Activated CD8-positive, alpha-beta memory T cell treated with anti-CD3 and anti-CD28 coated beads for 4 hours (primary cell): ENCODE results near the gene KIAA0319L.
"Not testable (repeated sequence)": the region's sequence is repeated elsewhere in the genome, so short reads cannot be mapped to it uniquely, and the experiment has no call there.

Source experiments
- DNase-seq, 2 donors: peaks; one replicate each; pipeline ENCODE4 v3.0.0-alpha.2; 2020; ENCODE audit warnings: low read depth in 2 of 2

The KIAA0319L gene

DNA sequence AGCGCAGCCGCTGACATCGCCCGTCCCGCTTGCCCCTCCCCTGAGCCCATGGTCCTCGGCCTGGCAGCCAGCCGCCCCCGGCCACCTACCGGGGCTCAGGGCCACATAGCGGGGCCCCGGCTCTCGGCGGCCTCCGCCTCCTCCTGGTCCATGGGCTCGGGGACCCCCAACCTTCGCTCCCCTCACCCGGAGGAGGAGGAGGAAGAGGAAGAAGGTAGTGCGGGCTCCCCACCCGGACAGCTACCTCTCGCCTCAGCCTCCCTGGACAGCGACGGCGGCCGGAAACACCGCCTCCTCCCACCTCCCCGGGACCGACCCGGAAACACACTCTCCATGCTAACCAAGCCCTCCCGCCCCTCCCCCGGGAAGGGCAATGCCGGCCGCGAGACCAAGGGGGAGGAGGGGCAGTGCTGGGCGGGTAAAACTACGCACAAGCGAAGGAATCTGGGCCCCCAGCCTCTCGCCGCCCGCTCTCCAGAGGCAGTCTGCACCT, at the start of gene KIAA0319L:
Gene KIAA0319L, minus strand, starts transcription at position 286 of the 493 bp plus-strand sequence. CDS start 2,912 bp downstream, outside the sequence.
- no peak for DNase-seq

DNA sequence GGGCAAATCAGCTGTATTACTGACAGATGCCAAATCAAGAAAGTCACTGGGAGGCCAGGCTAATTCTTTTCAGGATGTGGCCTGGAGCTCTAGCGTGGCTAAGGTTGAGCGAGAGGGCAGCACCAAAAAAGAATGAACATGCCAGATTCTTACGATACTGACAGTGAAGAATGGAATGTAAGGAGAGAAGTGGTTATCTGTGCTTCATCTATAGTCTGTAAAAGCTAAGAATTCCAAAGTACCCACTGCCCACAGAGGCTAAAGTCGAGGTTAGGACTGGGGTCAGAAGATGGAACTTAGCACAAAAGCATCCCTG, 48.6 kb upstream of the KIAA0319L start:
- no peak for DNase-seq

- no peak for DNase-seq
These were observed 48.1 kb upstream of the KIAA0319L start for GRCh38 chr1:35605071-35605866.

DNA sequence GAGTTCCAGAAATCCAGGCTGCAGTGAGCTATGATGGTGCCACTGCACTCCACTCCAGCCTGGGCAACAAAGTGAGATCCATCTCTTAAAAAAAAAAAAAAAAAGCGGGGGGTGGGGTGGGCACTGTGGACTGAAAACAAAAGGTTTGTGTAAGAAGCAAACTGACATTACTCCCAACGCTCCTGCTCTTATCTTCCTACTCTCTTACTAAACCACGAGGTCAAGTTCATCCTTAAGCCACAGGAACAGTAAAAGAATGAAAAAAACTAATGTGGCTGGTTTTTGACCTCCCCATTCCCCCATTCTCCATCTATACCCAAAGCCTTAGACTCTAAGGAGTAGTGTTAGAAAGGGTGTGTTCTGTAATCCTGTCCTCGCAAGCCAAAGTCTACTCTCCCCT, 46.7 kb upstream of the KIAA0319L start:
- DNase-seq: no peak

DNA sequence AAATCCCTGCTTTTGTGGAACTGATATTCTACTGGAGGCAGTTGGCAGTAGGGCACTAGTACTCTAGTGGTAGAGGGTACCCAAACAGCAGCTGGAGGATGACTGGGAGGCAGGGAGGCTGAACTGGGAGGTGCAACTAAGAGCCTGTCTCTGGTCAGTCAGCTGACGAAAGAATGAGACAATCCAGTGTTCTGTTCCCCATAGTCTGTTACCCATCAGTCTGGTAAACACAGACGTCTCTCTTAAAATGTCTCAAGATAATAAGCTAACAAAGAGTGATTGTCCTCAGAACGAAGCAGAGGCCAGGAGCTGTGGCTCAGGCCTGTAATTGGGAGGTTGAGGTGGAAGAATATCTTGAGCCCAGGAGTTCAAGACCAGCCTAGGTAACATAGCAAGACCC, 46.3 kb upstream of the KIAA0319L start:
- DNase-seq: no peak

GRCh38 chr1:35600593-35600992, 43.4 kb upstream of the KIAA0319L start:
- no peak for DNase-seq

- no peak for DNase-seq
These were observed 42.2 kb upstream of the KIAA0319L start for GRCh38 chr1:35599411-35599810.

- DNase-seq: no peak
These were observed 41.7 kb upstream of the KIAA0319L start for GRCh38 chr1:35598895-35599294.

DNA sequence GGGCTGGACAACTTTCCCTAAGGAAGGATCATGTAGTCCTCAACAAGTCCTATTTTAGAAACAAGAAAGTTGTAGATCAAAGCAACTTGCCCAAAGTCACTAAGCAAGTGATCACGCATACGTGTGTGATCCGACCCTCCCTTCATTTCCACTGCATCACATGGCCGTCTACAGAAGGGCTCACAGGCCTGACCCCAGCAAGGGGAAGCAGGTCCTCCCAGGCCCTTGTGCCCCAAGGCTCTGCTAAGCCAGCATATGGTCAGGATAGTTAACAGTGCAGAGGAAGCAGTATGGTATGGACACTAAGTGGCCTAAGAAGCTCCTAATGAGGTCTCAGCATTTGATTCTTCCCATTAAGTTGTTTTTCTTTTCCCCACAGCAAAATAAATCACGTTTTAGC, 40.7 kb upstream of the KIAA0319L start:
- DNase-seq: no peak

DNA sequence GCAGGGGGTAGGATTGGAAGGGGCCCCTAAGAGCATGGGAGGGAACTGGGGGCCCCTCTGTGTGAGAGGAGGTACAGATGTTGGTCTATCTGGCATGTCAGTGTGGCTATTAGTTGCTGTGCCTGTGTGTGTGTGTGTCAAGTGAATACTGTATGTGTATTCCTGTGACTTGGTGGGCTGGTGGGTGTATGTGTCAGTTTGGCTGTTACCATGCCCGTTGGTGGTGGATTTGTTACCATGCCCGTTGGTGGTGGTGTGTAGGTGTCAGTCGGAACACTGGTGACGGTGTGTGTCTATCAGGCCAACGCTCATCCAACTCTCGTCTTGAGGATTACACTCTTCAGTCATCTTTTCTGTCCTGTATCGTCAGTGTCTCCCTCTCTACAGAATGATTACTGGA, 38.5 kb upstream of the KIAA0319L start:
- DNase-seq: no peak

GRCh38 chr1:35594005-35594760, 37.0 kb upstream of the KIAA0319L start:
- DNase-seq: no peak

DNA sequence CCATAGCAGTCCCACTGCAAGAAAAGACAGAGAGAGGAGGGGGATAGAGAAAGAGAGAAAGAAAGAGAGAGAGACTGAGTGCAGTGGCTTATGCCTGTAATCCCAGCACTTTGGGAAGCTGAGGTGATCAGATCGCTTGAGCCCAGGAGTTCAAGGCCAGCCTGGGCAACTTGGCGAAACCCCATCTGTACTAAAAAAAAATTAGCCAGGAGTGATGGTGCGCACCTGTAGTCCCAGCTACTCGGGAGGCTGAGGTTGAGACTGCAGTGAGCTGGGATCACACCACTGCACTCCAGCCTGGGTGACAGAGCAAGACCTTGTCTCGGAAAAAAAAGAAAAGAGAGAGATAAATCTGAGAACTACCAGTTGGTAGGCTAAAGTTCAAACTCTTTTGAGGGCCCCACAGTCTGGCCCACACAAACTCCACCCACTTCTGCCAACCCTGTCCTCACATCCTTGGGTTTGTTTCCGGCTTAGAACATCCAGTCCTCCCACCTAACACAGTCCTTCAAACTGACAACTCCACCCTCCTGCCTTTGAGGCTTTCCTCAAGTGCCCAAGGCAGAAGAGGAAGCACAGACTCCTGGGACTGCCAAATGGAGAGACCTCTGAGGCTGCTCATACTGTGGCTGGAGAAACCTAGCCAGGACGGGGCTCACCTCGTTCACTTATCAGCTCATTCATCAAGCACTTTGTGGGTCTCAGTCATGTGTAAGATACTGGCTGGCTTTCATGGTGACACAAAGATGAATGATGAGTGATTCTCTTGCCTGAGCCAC, 36.0 kb upstream of the KIAA0319L start:
- no peak for DNase-seq

DNA sequence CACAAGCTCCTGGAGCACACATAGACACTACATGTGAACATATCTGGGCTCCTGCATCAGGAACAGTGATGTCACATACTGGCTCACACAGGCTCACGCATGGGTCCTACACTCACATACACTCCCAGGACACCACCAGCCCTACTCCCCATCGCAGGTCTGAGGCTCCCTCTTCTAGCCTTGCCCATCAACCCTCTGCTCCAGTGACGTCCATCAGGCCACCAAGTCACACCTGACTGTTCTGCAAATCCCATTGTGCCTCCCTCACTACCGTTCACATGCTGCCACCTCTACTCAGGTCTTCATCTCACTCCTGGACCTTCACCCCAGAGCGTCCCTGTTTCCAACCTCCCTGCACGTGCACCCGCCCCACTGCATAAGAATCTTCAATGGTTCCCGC, 34.0 kb upstream of the KIAA0319L start:
- no peak for DNase-seq

DNA sequence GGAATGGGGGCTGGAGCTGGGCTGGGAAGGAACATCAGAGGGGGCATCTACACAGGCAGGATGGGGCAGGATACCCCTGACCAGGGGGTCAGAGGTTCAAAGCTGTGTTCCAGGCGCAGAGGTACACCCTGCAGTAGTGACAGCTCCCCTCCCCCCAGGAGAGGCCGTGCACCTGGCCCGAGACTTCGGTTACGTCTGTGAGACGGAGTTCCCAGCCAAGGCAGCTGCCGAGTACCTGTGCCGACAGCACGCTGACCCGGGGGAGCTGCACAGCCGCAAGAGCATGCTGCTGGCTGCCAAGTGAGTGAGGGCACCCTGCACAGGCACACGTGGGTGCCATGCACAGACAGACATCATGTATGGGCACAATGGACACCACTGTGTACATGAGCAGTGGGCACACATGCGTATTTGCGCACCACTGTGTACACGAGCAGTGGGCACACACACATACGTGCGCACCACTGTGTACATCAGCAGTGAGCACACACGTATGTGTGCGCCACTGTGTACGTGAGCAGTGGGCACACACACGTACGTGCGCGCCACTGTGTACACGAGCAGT, 33.4 kb upstream of the KIAA0319L start:
- no peak for DNase-seq

- no peak for DNase-seq
These were observed 32.6 kb upstream of the KIAA0319L start for GRCh38 chr1:35589516-35590427.

- DNase-seq: no peak
These were observed 31.2 kb upstream of the KIAA0319L start for GRCh38 chr1:35588197-35588910.

- DNase-seq: no peak
These were observed 30.5 kb upstream of the KIAA0319L start for GRCh38 chr1:35587736-35588135.

GRCh38 chr1:35586808-35587207, 29.6 kb upstream of the KIAA0319L start:
- DNase-seq: no peak

GRCh38 chr1:35585805-35586204, 28.6 kb upstream of the KIAA0319L start:
- DNase-seq: not testable (repeated sequence)

DNA sequence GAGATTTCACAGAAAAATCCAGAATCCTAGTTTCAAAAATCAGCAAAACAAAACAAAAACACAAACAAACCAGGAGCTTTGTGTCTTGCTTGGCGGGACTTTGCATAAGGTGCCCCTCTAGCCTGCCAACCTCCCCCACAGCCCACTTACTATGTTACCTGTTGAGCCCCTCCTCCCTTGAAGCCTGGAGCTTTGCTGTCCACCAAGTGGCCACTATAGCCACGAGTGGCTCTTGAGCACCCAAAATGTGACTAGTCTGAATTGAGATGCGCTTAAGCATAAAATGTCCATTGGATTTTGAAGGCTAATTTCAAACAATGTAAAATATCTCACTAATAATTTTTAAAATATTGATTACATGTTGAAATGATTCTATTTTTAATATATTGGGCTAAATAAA, 28.1 kb upstream of the KIAA0319L start:
- no peak for DNase-seq
